ENCODE results near the gene PPFIA4. TPM values are rescaled to one million over a fixed set of nuclear protein-coding genes. Genes with fewer than 3 reads are reported as not detected.

The PPFIA4 gene
- total RNA-seq, 1 donor from 2014 or later = 1.3 TPM

- Histone ChIP-seq H3K27me3 (no peaks in the 10 kb centered on the region), H3K27ac (no peak overlapping the region), H3K4me1 (no peaks in the 10 kb centered on the region), H3K9me3 (no peaks in the 10 kb centered on the region), H3K4me3 (no peak overlapping the region), H3K36me3 (no peaks in the 10 kb centered on the region)
- ATAC-seq (no peak), DNase-seq (no peak)
- intact Hi-C loops (cut with DNase I) = no loop called here
- no peak for TF ChIP-seq CTCF (IDR thresholded peaks at IDR 0.05)
Observed at GRCh38 chr1:203104789-203105390, 78.6 kb downstream of the PPFIA4 start.

- DNase-seq (no peak), ATAC-seq (no peak)
- no peaks in the 10 kb centered on the region for H3K9me3 ChIP-seq
- no peak for TF ChIP-seq CTCF (IDR thresholded peaks at IDR 0.05)
- H3K27ac ChIP-seq = no peak overlapping the region
- peaks cover 14% of the 10 kb centered on the region for H3K27me3 ChIP-seq
- no peak overlapping the region for H3K4me3 ChIP-seq
- intact Hi-C loops (cut with DNase I) = no loop called here
- H3K36me3 ChIP-seq = no peaks in the 10 kb centered on the region
- H3K4me1 ChIP-seq = no peaks in the 10 kb centered on the region
Observed at GRCh38 chr1:203112475-203112874, 86.2 kb downstream of the PPFIA4 start.

- DNase-seq = no peak
- Histone ChIP-seq H3K27ac (no peak overlapping the region), H3K4me1 (no peaks in the 10 kb centered on the region), H3K36me3 (no peaks in the 10 kb centered on the region), H3K9me3 (no peaks in the 10 kb centered on the region), H3K27me3 (peaks cover 20% of the 10 kb centered on the region), H3K4me3 (no peak overlapping the region)
- ATAC-seq = no peak
- no peak for TF ChIP-seq CTCF (IDR thresholded peaks at IDR 0.05)
- intact Hi-C loops (cut with DNase I) = no loop called here
Observed at GRCh38 chr1:203113308-203113707, 87.0 kb downstream of the PPFIA4 start.

- H3K4me1 ChIP-seq = no peaks in the 10 kb centered on the region
- H3K9me3 ChIP-seq = no peaks in the 10 kb centered on the region
- H3K27ac ChIP-seq = no peak overlapping the region
- intact Hi-C loops (cut with DNase I) = no loop called here
- no peak for DNase-seq
- no peak overlapping the region for H3K4me3 ChIP-seq
- peaks cover 29% of the 10 kb centered on the region for H3K27me3 ChIP-seq
- no peak for ATAC-seq
- no peak for TF ChIP-seq CTCF (IDR thresholded peaks at IDR 0.05)
- H3K36me3 ChIP-seq = no peaks in the 10 kb centered on the region
Observed at GRCh38 chr1:203114202-203114601, 87.9 kb downstream of the PPFIA4 start.

- H3K4me1 ChIP-seq = no peaks in the 10 kb centered on the region
- intact Hi-C loops (cut with DNase I) = no loop called here
- DNase-seq = no peak
Observed at GRCh38 chr1:203116091-203116820, 90.0 kb downstream of the PPFIA4 start.

More at GRCh38 chr1:203116091-203116820, 90.0 kb downstream of the PPFIA4 start:
- no peak for TF ChIP-seq CTCF (IDR thresholded peaks at IDR 0.05)
- H3K9me3 ChIP-seq = no peaks in the 10 kb centered on the region
- H3K36me3 ChIP-seq = no peaks in the 10 kb centered on the region
- no peak overlapping the region for H3K27ac ChIP-seq
- H3K27me3 ChIP-seq = peaks cover 48% of the 10 kb centered on the region
- ATAC-seq = no peak
- H3K4me3 ChIP-seq = no peak overlapping the region

All from upper lobe of right lung (tissue), 1 donor.